Ectodermal cell (in vitro differentiated cells): Measurements from ENCODE around the gene PSMF1.

Experiments
- H3K27ac ChIP-seq: 2 replicates; pipeline ENCODE4 v1.7.0; 2013; ENCODE audit warnings: mild to moderate bottlenecking, low read depth, low read length; ENCODE audit not compliant: insufficient read depth, poor library complexity, severe bottlenecking
- H3K27me3 ChIP-seq: 2 replicates; pipeline ENCODE4 v1.7.0; 2013; ENCODE audit warnings: mild to moderate bottlenecking, low read length; ENCODE audit not compliant: insufficient read depth, control insufficient read depth, poor library complexity, severe bottlenecking
- H3K36me3 ChIP-seq: one replicate; pipeline ENCODE4 v1.7.0; 2013; ENCODE audit warnings: low read length; ENCODE audit not compliant: control insufficient read depth, insufficient read depth
- H3K4me1 ChIP-seq: one replicate; pipeline ENCODE4 v1.7.0; 2013; ENCODE audit warnings: low read length; ENCODE audit not compliant: control insufficient read depth, insufficient read depth
- H3K4me3 ChIP-seq: 2 replicates; pipeline ENCODE4 v1.7.0; 2013; ENCODE audit warnings: low read depth, low read length, control low read depth; ENCODE audit not compliant: insufficient read depth
- H3K9me3 ChIP-seq: 2 replicates; pipeline ENCODE4 v1.7.0; 2013; ENCODE audit warnings: mild to moderate bottlenecking, low read length, moderate library complexity; ENCODE audit not compliant: control insufficient read depth
- WGBS, 2 experiments: methylation state at CpG; one replicate each; pipeline ENCODE4 v1.1.7; 2013; ENCODE audit warnings: missing lambda C conversion rate in 2 of 2; 5-methylcytosine and 5-hydroxymethylcytosine counted together

PSMF1 gene

GRCh38 chr20:1101533-1101932 lies 16.9 kb upstream of the PSMF1 start:
- H3K27me3 ChIP-seq: no peaks in the 10 kb centered on the region
- H3K36me3 ChIP-seq: no peaks in the 10 kb centered on the region
- H3K4me1 ChIP-seq: no peaks in the 10 kb centered on the region
- H3K4me3 ChIP-seq: no peak overlapping the region
- no peaks in the 10 kb centered on the region for H3K9me3 ChIP-seq
- no peak overlapping the region for H3K27ac ChIP-seq

GRCh38 chr20:1102016-1102415 lies 16.4 kb upstream of the PSMF1 start:
- Histone ChIP-seq H3K4me1 (no peaks in the 10 kb centered on the region), H3K27ac (no peak overlapping the region), H3K27me3 (no peaks in the 10 kb centered on the region), H3K4me3 (no peak overlapping the region), H3K9me3 (no peaks in the 10 kb centered on the region), H3K36me3 (no peaks in the 10 kb centered on the region)

GRCh38 chr20:1103751-1104150 lies 14.7 kb upstream of the PSMF1 start:
- Histone ChIP-seq H3K9me3 (no peaks in the 10 kb centered on the region), H3K4me1 (no peaks in the 10 kb centered on the region), H3K27ac (no peak overlapping the region), H3K4me3 (no peak overlapping the region), H3K27me3 (no peaks in the 10 kb centered on the region), H3K36me3 (no peaks in the 10 kb centered on the region)
- 72 to 75% methylated on average over 3 of the region's 3 CpGs for WGBS, 2 experiments

- Histone ChIP-seq H3K36me3 (no peaks in the 10 kb centered on the region), H3K9me3 (no peaks in the 10 kb centered on the region), H3K27me3 (no peaks in the 10 kb centered on the region), H3K27ac (no peak overlapping the region), H3K4me1 (no peaks in the 10 kb centered on the region), H3K4me3 (no peak overlapping the region)
- 92 to 93% methylated on average over 6 of the region's 6 CpGs for WGBS, 2 experiments
Observed at GRCh38 chr20:1105599-1106194, 12.7 kb upstream of the PSMF1 start.

- Histone ChIP-seq H3K4me3 (no peak overlapping the region), H3K27ac (no peak overlapping the region), H3K27me3 (no peaks in the 10 kb centered on the region), H3K36me3 (no peaks in the 10 kb centered on the region), H3K9me3 (no peaks in the 10 kb centered on the region), H3K4me1 (no peaks in the 10 kb centered on the region)
- WGBS, 2 experiments: 81 to 90% methylated on average over 3 of the region's 3 CpGs
Observed at GRCh38 chr20:1107176-1107575, 11.2 kb upstream of the PSMF1 start.

- no peaks in the 10 kb centered on the region for H3K36me3 ChIP-seq
- H3K4me1 ChIP-seq: no peaks in the 10 kb centered on the region
- H3K9me3 ChIP-seq: no peaks in the 10 kb centered on the region
- no peak overlapping the region for H3K4me3 ChIP-seq
- H3K27me3 ChIP-seq: no peaks in the 10 kb centered on the region
- H3K27ac ChIP-seq: no peak overlapping the region
- WGBS, 2 experiments: 46 to 48% methylated on average over 5 of the region's 5 CpGs
Observed at GRCh38 chr20:1108437-1108920, 9.9 kb upstream of the PSMF1 start.

GRCh38 chr20:1112908-1113307 lies 5.5 kb upstream of the PSMF1 start:
- no peaks in the 10 kb centered on the region for H3K9me3 ChIP-seq
- H3K4me3 ChIP-seq: no peak overlapping the region
- H3K4me1 ChIP-seq: no peaks in the 10 kb centered on the region
- no peak overlapping the region for H3K27ac ChIP-seq
- 92 to 93% methylated on average over 5 of the region's 5 CpGs for WGBS, 2 experiments
- no peaks in the 10 kb centered on the region for H3K27me3 ChIP-seq
- no peaks in the 10 kb centered on the region for H3K36me3 ChIP-seq

- Histone ChIP-seq H3K4me1 (peaks cover 9% of the 10 kb centered on the region), H3K27ac (no peak overlapping the region), H3K9me3 (no peaks in the 10 kb centered on the region), H3K27me3 (no peaks in the 10 kb centered on the region), H3K36me3 (no peaks in the 10 kb centered on the region), H3K4me3 (peak overlapping the region; percentile 95)
- WGBS, 2 experiments: 40 to 45% methylated on average over 11 to 13 of the region's 13 CpGs
Observed at GRCh38 chr20:1118004-1118335, 432 bp upstream of the PSMF1 start.

GRCh38 chr20:1119128-1119505 lies 715 bp downstream of the PSMF1 start:
- Histone ChIP-seq H3K36me3 (no peaks in the 10 kb centered on the region), H3K27me3 (no peaks in the 10 kb centered on the region), H3K9me3 (no peaks in the 10 kb centered on the region), H3K27ac (no peak overlapping the region), H3K4me3 (peak overlapping the region; percentile 95), H3K4me1 (peaks cover 9% of the 10 kb centered on the region)
- WGBS, 2 experiments: 10 to 17% methylated on average over 7 of the region's 8 CpGs

GRCh38 chr20:1119524-1119923 lies 1.1 kb downstream of the PSMF1 start:
- peak overlapping the region; percentile 95 for H3K4me3 ChIP-seq
- no peaks in the 10 kb centered on the region for H3K36me3 ChIP-seq
- 43 to 49% methylated on average over 3 of the region's 3 CpGs for WGBS, 2 experiments
- H3K27ac ChIP-seq: no peak overlapping the region
- H3K4me1 ChIP-seq: peaks cover 9% of the 10 kb centered on the region
- H3K27me3 ChIP-seq: no peaks in the 10 kb centered on the region
- H3K9me3 ChIP-seq: no peaks in the 10 kb centered on the region

- H3K9me3 ChIP-seq: no peaks in the 10 kb centered on the region
- peaks cover 9% of the 10 kb centered on the region for H3K4me1 ChIP-seq
- H3K4me3 ChIP-seq: no peak overlapping the region
- WGBS, 2 experiments: 81 to 100% methylated on average over 1 of the region's 1 CpG
- H3K27ac ChIP-seq: no peak overlapping the region
- H3K27me3 ChIP-seq: no peaks in the 10 kb centered on the region
- peaks cover 11% of the 10 kb centered on the region for H3K36me3 ChIP-seq
Observed at GRCh38 chr20:1121429-1121828, 3.0 kb downstream of the PSMF1 start.
